Measurements from ENCODE around the gene GID8. TPM values are rescaled to one million over a fixed set of nuclear protein-coding genes. Genes with fewer than 3 reads are reported as not detected.
A peak's percentile ranks its signal among the peaks of the same experiment; 100 is the strongest.

Gene GID8
- total and polyA plus RNA-seq, 2 of the 13 experiments (the other 11 are each of a cell fraction or from before 2014, with no cell fraction given), result 39.6 to 59.8 TPM

GRCh38 chr20:62917720-62918119, 20.2 kb upstream of the GID8 start:
- POLR2A ChIA-PET, result interaction anchor here (0.9 to 2.7 kb wide), 6 partner anchors 8 to 46 kb away, joined by 3 to 26 read pairs (median 10); partner anchors contain the start of genes DIDO1 and GID8
- 61% methylated on average over 3 of the region's 3 CpGs for WGBS (ENCODE audit: low lambda C conversion rate)

More at GRCh38 chr20:62917720-62918119, 20.2 kb upstream of the GID8 start:
- H4K20me1 ChIP-seq (ENCODE audit: insufficient read depth, low read length), result peaks cover 97% of the 10 kb centered on the region
- TF ChIP-seq, protein P1, sequence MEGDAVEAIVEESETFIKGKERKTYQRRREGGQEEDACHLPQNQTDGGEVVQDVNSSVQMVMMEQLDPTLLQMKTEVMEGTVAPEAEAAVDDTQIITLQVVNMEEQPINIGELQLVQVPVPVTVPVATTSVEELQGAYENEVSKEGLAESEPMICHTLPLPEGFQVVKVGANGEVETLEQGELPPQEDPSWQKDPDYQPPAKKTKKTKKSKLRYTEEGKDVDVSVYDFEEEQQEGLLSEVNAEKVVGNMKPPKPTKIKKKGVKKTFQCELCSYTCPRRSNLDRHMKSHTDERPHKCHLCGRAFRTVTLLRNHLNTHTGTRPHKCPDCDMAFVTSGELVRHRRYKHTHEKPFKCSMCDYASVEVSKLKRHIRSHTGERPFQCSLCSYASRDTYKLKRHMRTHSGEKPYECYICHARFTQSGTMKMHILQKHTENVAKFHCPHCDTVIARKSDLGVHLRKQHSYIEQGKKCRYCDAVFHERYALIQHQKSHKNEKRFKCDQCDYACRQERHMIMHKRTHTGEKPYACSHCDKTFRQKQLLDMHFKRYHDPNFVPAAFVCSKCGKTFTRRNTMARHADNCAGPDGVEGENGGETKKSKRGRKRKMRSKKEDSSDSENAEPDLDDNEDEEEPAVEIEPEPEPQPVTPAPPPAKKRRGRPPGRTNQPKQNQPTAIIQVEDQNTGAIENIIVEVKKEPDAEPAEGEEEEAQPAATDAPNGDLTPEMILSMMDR (CRISPR knock-in tag; IDR thresholded peaks at IDR 0.05), result 0 out of 2 replicates have a peak, but pooled peaks have one; percentile 4
- TF ChIP-seq ZFP1 (CRISPR knock-in tag; IDR thresholded peaks at IDR 0.05) (0 out of 2 replicates have a peak, but pooled peaks have one; percentile 0), KLF15 (CRISPR knock-in tag; IDR thresholded peaks at IDR 0.05; ENCODE audit: borderline replicate concordance) (no peak), U2AF2 (IDR thresholded peaks at IDR 0.05; ENCODE audit: low read depth, low read length) (no peak), KLF16 (CRISPR knock-in tag; IDR thresholded peaks at IDR 0.05) (no peak), ZFP82 (CRISPR knock-in tag; IDR thresholded peaks at IDR 0.05; ENCODE audit: borderline replicate concordance) (0 out of 2 replicates have a peak, but pooled peaks have one; percentile 41), DRAP1 (CRISPR knock-in tag; IDR thresholded peaks at IDR 0.05) (peak; percentile 24; the same call in 1 of the 2 replicates), CBX5 (CRISPR knock-in tag; IDR thresholded peaks at IDR 0.05; ENCODE audit: borderline replicate concordance) (no peak)
- H3K4me3 ChIP-seq (replicated peaks in 1 of 3; ENCODE audit: insufficient read depth in 1 of 3, low read depth in 2 of 3, low read length in 3 of 3), result peak overlapping the region in 2 of 3 experiments; percentile 13 to 52; a peak in 3 of 6 replicates
- no peaks in the 10 kb centered on the region for H3K27me3 ChIP-seq (ENCODE audit: control insufficient read depth in 1 of 2, insufficient read depth in 2 of 2, low read length in 2 of 2)
- peaks cover 100% of the 10 kb centered on the region for H3K79me2 ChIP-seq (ENCODE audit: insufficient read depth, low read length)
- H3K9me3 ChIP-seq (ENCODE audit: low read length), result no peaks in the 10 kb centered on the region
- peak overlapping the region; percentile 74 for H3K4me2 ChIP-seq (ENCODE audit: low read depth, low read length)
- H3K36me3 ChIP-seq (replicated peaks in 1 of 2; ENCODE audit: control insufficient read depth in 1 of 2, insufficient read depth in 2 of 2, low read length in 2 of 2), result peaks cover 12 to 18% of the 10 kb centered on the region in 2 experiments; a peak in 4 of 5 replicates
- no peak for ATAC-seq
- intact Hi-C loops (cut with micrococcal nuclease; ENCODE audit: unreplicated experiment) (no loop called here), in situ Hi-C loops (cut with HindIII; ENCODE audit: extremely low pct_ligation_motif_present, low pct_unique_long_range_greater_than_20kb) (no loop called here)
- H2AFZ ChIP-seq (ENCODE audit: low read length), result no peak overlapping the region
- CTCF ChIA-PET (ENCODE audit: low intra/inter-chr PET ratio, low total read pairs), result no interaction called here
- H3K27ac ChIP-seq (ENCODE audit: extremely low read length, insufficient read depth, low read length), result peak overlapping the region; percentile 93
- peak overlapping the region; percentile 32; the same call in 1 of the 2 replicates for H3K9ac ChIP-seq (ENCODE audit: insufficient read depth, low read depth, low read length)
- peaks cover 98% of the 10 kb centered on the region for H3K4me1 ChIP-seq (ENCODE audit: insufficient read depth, low read length)
- no peak for DNase-seq (ENCODE audit: low spot score)
- FAIRE-seq, result no peak
- no TSS peak for BruUV-seq (replicated peaks)
